C4-2B (cell line): ENCODE measurements around the gene MOB3B.

Source experiments
- CTCF ChIP-seq: fragments of 450-650 bp; conservative IDR thresholded peaks from 2 replicates; pipeline ENCODE4 v1.5.1; 2017; ENCODE audit warnings: mild to moderate bottlenecking
- ZFX ChIP-seq: fragments of 450-650 bp; IDR thresholded peaks from 2 replicates; pipeline ENCODE4 v1.6.1; 2017

GRCh38 chr9:27352457-27353165, 177.0 kb downstream of the MOB3B start:
- TF ChIP-seq CTCF = no peak
- no peak for TF ChIP-seq ZFX
